NCI-H460 (cell line): ENCODE results near the gene CCL22. TPM values are rescaled to one million over a fixed set of nuclear protein-coding genes. Genes with fewer than 3 reads are reported as not detected.
A peak's percentile ranks its signal among the peaks of the same experiment; 100 is the strongest.
"Not testable (repeated sequence)": the region's sequence is repeated elsewhere in the genome, so short reads cannot be mapped to it uniquely, and the experiment has no call there.

Source experiments
- DNase-seq: peaks from one replicate; pipeline ENCODE4 v3.0.0-alpha.2; 2016; ENCODE audit warnings: low read depth; ENCODE audit errors: extremely low read depth
- polyA plus RNA-seq: library from polyadenylated mRNA; depleted of rRNA; stranded (reverse); fragments of >200 nt; gene quantifications from 2 replicates; pipeline ENCODE4 v1.2.3, GENCODE V29; 2014; cell fraction: nucleus; rRNA removed
- total RNA-seq: library from RNA; depleted of rRNA; stranded (reverse); fragments of >200 nt; shearing (Covaris generic); gene quantifications from 2 replicates; pipeline ENCODE4 v1.2.3, GENCODE V29; 2014; rRNA removed

CCL22 gene, protein sequence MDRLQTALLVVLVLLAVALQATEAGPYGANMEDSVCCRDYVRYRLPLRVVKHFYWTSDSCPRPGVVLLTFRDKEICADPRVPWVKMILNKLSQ
- not detected in 2 replicates for total RNA-seq
- not detected in 2 replicates for polyA plus RNA-seq

DNA sequence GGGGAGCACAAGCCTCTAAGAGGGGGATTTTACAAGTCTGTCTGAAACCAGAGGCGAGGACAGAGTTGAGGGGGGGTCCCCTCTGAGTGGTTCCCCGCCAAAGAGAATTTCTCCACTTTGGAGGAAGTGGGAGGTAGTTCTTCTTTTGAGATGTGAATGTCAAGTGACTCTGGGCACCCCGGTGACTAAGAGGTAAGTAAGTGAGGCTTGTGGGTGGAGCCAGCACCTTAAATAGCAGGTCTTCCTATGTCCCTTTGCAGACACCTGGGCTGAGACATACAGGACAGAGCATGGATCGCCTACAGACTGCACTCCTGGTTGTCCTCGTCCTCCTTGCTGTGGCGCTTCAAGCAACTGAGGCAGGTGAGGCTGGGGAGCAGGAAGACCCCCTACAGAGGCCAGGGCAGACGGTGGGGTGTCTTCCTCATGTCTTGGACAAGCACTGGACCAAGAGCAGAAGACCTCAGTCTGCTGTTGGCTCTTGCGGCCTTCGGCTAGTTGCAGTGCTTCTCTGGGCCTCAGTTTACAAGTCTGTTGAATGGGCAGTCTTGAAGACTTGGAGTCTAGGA, at the start of gene CCL22:
TSS of gene CCL22 (plus strand) at position 257 of the 569 bp plus-strand sequence. CDS start at position 291, 34 bp downstream.
- DNase-seq = no peak

DNA sequence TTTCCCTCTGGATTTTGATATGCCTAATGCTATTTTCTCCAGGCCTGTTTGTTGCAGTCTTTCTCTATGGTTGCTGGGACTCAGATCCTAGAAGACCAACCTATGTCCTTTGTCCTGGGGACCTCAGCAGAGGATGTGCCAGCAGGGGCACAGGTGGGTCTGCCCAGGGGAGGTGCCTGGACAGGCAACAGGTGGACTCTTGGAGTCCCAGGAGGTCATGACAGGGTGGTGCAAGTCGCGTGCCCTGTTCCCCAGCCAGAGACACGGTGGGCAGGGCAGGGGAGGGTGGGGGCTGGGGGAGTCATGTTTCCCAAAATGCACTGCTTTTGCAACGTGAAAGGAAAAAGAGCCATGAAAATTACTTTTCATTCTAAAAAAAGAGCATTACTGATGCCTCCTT, 47.8 kb upstream of the CCL22 start:
- DNase-seq = no peak

DNA sequence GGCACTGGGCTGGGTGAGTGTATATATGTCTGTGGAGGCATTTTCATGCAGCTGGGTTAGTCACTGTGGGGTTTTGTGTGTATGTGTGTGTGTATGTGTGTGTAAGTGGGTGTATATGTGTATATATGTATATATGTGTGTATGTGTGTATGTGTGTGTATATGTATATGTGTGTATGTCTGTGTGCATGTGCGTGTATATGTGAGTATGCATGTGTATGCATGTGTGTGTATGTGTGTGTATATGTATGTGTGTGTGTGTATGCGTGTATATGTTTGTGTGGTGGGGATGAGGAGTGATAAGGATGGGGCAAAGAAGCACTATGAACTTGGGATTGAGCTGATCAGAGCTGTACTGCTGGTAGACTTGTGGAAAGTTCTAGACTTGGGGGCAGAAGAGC, 45.1 kb upstream of the CCL22 start:
- DNase-seq = no peak

DNA sequence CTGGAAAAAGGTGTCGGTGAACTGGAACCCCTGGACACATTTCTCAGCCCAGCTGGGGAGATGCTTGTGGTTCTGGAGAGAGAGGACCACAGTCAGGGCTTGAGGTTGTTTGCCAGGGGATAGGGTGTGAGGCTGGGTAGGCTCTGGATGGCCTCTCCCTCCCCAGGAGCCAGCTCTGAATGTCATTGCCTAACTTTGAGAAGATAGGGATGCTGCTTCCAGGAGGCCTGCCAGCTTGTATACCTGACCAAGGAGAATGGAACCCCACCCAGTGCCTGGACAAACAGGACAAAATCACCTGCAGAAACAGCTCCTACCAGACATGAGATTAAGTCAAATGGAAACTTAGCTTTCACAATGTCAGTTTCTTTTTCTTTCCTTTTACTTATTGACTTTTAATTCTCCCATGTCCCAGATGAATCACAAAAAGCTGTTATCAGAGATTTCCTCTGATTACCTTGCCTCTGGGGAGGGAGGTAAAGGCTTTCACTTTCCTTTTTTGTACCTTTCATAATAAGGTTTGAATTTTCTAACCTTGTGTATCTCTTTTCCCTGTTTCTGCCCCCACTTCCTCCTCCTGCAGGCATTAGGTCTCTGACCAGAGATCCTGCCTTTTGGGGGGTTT, 44.3 kb upstream of the CCL22 start:
- no peak for DNase-seq

DNA sequence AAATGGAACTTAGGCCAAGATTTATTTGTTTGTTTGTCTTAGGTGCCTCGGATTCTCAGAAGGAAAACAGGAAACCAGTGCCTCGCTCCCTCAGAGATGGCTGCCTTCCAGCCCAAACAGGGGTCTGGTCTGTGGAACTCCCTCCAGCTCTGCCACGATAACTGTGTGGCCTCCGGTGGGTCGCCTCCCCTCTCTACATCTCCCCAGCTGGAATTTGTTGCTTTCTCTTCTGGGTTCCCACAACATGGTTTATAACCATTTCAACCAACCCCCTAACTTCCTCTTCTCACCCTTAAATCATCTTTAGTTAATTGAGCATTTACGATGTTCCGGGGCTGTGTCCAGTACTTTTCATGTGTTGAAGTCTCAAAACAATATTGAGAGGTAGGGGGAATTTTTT, 43.2 kb upstream of the CCL22 start:
- DNase-seq = no peak

DNA sequence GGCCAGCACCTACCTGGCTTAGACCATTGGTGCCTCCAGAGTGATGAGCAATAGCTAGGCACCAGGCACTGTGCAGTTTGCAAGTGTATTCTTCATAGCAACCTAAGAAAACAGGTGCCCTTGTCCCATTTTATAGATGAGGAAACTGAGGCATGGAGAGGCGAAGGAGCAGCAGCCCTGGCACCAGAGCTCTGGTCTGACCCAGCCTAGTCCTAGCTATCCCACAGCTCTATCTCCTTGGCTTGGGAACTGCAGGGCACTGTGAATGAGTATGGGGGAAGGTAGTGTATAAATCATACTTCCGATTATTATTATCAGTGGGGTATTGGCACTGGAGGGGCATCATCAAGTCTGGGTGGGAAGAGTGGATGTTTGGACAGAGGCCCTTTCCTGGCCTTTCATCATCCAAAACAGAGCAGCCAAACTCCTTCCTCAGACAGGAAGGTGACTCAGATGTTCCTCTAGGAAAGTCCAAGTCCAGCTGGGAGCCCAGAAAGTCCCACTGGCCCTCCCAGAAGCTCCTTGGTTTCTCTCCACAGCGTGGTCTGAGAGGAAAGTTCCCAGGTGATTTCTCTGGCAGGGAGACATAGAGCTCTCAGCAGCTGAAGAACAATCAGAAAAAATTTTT, 42.1 kb upstream of the CCL22 start:
- DNase-seq = peak; percentile 70

- DNase-seq = no peak
These were observed 40.2 kb upstream of the CCL22 start for GRCh38 chr16:57318240-57318970.

GRCh38 chr16:57319646-57320045, 38.9 kb upstream of the CCL22 start:
- no peak for DNase-seq

DNA sequence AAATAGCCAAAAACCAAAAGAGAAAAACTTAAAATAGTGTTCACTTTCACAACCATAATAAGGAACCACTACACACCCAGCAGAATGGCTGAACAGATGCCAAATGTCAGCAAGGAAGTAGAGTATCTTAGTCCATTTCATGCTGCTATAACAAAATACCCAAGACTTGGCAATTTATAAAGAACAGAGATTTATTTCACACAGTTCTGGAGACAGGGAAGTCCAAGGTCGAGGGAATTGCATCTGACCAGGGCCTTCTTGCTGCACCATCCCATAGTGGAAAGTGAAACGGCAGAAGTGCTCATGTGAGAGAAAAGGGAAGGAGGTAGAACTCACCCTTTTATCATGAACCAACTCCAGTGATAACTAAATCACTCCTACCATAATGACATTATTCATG, 33.8 kb upstream of the CCL22 start:
- DNase-seq = no peak

GRCh38 chr16:57325458-57325857, 33.1 kb upstream of the CCL22 start:
- no peak for DNase-seq

DNA sequence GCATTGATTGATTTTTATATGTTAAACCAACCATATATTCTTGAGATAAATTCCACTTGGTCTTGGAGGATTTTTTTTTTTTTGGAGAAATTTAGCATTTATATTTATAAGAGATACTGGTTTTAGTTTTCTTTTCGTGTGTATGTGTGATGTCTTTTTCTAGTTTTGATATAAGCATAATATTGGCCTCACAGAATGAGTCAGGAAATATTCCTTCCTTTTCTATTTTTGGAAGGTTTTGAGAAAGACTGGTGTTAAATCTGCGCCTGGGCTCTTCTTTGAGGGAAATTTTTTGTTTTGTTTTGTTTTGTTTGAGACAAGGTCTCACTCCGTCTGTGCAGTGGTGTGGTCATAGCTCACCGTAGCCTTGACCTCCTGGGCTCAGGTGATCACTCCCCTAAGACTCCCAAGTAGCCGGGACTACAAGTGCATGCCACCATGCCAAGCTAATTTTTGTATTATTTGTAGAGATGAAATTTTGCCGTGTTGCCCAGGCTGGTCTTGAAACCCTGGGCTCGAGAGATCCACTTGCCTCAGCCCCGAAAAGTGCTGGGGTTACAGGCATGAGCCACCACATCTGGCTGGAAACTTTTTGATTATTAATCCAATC, 28.8 kb upstream of the CCL22 start:
- no peak for DNase-seq

DNA sequence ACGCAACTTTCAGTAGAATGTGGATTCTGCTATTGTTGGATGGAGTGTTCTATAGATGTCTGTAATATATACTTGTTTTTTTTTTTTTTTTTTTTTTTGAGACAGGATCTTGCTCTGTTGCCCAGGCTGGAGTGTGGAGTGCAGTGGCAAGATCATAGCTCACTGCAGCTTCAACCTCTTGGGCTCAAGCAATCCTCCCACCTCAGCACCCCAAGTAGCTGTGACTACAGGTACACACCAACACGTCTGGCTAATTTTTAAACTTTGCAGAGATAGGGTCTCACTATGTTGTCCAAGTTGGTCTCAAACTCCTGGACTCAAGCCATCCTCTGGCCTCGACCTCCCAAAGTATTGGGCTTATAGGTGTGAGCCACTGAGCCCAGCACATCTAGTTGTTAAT, 27.2 kb upstream of the CCL22 start:
- DNase-seq = no peak

- no peak for DNase-seq
These were observed 25.2 kb upstream of the CCL22 start for GRCh38 chr16:57333402-57333801.

- DNase-seq = no peak
These were observed 23.2 kb upstream of the CCL22 start for GRCh38 chr16:57335366-57335765.

DNA sequence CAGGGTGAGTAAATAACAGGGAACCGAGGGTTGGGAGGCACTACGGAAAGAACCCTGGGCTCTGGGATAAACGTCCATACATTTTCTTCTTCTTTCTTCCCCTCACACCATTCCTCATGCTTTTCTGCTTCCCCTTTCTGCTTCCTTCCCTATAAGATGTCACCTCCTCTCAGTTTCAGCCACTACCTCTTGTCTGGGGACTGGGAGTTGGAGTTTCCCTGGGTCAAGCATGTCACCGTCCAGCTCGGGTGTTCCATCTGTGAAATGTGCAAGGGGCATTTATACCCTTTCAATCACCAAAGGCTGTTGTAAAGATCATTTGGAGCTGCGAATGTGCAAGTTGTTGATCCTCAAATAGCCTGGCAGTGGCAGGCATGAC, 17.5 kb upstream of the CCL22 start:
- no peak for DNase-seq

GRCh38 chr16:57341441-57342303, 16.9 kb upstream of the CCL22 start:
- no peak for DNase-seq

GRCh38 chr16:57342606-57343005, 16.0 kb upstream of the CCL22 start:
- not testable (repeated sequence) for DNase-seq

DNA sequence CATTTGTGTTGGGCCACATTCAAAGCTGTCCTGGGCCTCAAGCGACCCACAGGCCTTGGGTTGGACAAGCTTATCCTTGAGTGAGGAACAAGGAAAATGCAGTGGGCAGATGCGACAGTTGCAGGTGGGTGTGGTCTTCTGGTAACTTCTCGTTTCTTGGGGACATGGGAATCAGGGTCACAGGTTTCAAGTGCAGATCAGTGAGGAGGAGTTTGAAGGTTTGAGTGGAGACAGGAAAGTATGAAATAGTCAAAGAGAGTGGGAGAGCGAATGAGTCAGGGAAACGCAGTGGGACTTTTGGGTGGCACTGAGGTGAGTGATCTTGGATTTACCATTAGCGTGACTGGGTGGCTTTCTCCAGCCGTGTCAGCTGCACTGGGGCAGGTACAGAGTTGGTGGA, 15.4 kb upstream of the CCL22 start:
- DNase-seq = no peak

DNA sequence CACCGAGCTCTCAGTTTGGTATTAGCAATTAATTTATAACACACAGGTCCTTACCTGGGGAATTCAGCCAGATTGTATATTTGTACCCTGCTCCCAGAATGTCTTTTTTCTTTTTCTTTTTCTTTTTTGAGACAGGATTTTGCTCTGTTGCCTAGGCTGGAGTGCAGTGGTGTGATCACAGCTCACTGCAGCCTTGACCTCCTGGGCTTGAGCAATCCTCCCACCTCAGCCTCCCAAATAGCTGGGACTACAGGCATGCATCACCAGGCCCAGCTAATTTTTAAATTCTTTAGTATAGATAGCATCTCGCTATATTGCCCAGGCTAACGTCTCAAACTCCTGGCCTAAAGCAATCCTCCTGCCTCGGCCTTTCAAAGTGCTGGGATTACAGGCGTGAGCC, 14.5 kb upstream of the CCL22 start:
- DNase-seq = not testable (repeated sequence)

DNA sequence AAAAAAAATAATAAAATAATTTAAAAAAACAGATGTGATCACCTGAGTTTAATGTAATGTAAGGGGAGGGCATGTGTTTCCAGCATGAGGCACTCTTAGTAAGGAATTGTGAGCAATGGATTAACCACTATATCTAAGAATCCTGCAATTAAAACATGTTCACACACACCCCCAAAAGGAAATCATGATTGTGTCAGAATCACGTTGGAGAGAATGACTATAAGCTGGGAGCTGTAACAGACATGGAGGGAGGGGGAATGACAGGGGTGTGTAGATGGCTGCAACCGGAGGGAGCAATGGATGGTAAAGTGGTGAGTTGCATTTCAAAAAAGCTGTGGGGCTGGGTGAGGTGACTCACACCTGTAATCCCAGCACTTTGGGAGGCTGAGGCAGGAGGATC, 13.6 kb upstream of the CCL22 start:
- DNase-seq = no peak
